NCI-H1694 (cell line): Measurements from ENCODE around the gene OTUB1.

ENCODE experiments used
- DNase-seq: peaks from one replicate; lab custom pipeline; 2025; lab: John Stamatoyannopoulos, UW

Gene OTUB1

DNA sequence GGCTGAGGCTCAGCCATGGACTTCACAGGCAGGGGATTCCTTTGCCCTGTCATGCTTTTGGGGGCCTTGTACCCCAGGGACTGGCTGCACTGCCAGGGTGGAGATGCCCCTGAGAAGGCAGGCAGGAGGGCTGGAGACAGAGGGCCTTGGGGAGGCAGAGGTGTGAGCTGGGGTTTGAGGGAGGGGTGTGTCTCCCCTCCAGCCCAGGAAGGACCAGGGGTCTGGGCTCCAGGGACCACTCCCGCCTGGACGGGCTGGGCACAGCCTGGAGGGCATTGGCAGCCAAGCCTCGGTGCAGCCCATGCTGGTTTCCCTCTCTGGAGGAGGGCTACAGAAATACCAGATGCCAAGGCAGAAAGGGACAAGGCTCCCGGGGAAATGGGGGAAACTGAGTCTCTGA lies 19.5 kb downstream of the OTUB1 start:
- DNase-seq: no peak

DNA sequence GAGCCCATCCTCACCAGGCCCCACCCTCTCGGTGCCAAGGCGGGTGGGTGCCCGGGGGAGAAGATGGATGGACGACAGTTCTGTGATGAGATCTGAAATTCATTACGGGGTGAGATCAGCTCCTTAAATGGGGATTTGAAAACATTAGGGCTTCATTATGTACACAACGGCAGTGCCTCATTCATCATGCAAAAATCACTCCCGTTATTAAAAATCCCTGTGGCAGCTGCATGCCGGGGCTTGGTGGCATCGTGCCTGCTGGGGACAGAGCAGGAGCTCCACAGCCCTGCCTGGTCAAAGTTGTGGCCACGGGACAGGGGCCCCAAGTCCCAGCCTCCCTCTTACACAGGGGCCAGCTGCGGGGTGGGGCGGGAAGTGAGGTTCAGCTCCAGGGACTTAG lies 20.2 kb downstream of the OTUB1 start:
- no peak for DNase-seq

DNA sequence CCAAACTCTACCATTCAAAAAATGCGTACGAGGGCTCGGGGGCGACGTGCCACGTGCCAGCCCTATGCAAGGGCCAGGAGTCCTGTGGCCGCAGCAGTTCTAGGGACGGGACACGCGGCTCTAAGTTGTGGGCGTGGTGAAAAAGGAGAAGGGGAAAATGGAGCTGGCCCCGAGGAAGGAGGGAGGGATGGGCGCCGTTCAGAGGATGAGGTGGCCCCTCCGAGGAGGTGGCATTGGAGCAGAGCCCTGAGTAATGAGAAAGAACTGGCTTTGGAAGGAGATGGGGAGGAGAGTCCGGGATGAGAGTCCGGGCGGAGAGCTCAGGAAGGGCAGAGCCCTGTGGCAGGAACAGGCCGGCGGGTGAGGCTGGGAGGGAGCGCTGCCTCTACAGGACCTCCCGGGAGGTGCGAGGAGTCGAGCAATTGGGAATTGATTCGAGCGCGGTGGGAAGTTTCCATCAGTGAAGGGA lies 21.0 kb downstream of the OTUB1 start:
- DNase-seq: no peak

DNA sequence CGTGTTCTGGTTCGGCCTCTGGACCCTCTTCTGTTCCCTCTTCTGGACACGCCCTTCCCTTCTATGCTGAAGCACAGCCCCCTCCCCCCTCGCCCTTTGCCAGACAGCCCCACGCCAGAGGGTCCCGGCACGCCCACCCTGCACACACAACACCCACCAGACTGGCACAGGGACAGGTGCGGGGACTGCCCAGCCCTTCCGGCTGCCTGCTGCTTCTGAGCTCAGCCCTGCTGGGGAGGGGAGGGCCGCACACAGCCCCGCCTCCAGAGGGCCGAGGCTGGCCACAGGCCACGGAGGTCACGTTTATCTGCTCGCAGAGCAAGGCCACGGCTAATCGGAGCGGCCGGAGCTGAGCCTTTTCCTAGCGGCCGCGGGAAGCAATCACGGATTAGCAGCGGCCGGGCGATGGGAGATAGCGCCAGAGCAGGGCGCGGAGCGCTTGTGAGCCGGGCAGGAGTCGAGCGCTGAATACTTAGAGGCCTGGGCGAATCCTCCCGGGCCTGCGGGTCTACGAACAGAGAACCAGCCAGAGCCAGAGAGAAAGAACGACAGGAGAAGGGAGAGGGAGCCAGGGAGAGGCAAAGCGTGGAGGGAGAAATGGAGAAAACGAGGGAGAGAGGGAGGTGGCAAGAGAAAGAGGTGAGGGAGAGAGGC lies 21.5 kb downstream of the OTUB1 start:
- DNase-seq: no peak

DNA sequence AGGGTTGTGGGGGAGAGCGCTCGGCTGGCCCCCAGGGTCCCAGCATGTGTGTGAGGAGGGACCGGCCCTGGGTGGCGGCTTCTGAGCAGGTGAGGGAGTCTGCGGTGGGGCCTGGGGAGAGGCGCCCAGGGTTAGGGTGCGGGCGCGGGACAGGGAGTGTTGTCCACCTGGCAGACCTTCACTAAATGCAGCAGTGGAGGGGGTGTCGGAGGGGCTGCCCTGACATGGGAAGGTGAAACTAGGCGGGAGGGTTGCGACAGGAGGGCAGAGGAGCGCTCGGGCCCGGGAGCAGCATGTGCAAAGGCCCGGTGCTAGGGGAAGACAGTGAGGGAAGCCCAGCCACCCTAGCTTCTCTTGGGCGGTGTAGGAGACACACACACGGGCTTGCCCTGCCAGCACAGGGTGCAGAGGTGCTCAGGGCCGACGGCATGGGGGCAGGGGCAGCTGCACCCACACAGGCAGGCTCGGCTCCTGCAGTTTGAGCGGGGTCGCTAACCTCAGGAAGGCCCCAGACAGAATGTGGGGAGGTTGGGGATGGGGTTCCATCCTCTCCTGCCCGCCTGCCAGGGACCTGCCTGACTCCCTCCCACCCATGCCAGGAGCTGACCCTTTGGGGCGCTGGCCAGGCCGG lies 22.2 kb downstream of the OTUB1 start:
- no peak for DNase-seq

DNA sequence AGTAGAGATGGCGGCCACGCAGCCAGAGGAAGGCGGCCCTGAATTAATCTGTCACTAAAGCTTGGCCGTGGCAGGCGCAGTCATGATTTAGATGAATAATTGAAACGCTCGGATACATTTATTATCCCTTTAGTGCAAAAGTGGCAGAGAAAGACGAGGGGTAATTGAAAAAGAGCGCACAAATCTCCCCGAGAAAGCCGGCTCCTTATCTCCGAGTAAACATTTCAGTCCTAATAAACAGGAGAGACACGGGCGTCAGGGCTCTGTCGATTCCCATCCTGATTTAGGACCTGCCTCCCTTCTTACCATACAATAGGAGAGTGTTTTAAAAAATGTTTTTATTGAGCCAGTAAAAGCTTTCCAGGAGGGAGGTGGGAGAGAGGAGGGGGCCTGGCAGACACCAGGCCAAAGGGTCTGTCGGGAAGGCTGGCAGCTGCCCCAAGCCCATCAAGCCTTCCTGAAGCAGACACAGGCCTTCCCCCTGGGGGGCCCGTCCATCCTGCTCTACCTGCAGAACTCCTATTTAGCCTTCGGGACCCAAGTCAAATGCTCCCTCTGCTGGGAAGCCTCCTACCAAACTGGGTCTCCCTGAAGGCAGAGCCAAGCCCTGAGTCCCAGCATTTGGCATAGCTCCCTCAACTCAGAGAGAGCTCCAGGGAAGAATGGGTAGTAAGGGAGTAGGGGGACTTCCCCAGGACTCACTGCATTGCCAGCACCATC lies 22.8 kb downstream of the OTUB1 start:
- no peak for DNase-seq

DNA sequence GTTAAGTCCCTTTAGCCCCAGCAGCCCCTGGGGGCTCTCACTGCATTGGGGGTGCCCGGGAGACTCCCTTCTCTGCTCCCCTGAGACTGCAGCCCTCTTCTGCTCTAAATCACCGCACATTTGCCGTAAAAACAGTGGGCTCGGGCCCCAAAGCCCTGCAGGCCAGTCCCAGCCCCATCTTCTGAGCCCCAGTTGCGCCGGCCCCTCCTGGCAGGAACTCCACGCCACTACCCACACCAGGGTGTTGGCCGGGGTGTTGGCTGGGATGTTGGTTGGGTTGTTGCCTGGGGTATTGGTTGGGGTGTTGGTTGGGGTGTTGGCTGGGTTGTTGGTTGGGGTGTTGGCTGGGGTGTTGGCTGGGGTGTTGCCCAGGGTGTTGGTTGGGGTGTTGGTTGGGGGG lies 23.5 kb downstream of the OTUB1 start:
- DNase-seq: no peak

DNA sequence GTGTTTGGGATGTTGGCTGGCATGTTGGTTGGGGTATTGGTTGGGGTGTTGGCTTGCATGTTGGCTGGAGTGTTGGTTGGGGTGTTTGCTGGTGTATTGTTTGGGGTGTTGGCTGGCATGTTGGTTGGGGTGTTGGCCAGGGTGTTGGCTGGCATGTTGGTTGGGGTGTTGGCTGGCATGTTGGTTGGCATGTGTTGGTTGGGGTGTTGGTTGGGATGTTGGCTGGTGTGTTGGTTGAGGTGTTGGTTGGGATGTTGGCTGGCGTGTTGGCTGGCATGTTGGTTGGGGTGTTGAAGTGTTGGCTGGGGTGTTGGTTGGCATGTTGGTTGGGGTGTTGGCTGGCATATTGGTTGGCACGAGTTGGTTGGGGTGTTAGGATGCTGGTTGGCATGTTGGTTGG lies 24.5 kb downstream of the OTUB1 start:
- DNase-seq: no peak

DNA sequence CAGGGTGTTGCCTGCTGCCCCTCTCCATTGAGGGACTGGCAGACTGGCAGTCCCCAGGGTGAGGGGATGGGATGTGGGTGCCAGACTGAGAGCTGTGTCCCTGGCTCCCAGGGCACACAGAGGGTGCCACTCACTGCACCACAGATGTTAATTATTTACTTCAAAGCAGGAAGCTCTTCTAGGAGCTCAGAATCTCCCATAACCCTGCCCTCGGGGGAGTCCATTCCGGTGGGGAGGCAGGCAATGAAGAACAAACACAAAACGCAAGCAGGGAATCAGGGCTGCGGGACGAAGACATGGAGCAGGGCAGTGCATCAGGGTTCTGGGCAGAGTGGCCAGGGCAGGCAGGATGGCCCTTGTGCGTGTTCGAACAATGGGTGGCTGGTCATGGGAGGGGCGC lies 25.1 kb downstream of the OTUB1 start:
- DNase-seq: no peak

DNA sequence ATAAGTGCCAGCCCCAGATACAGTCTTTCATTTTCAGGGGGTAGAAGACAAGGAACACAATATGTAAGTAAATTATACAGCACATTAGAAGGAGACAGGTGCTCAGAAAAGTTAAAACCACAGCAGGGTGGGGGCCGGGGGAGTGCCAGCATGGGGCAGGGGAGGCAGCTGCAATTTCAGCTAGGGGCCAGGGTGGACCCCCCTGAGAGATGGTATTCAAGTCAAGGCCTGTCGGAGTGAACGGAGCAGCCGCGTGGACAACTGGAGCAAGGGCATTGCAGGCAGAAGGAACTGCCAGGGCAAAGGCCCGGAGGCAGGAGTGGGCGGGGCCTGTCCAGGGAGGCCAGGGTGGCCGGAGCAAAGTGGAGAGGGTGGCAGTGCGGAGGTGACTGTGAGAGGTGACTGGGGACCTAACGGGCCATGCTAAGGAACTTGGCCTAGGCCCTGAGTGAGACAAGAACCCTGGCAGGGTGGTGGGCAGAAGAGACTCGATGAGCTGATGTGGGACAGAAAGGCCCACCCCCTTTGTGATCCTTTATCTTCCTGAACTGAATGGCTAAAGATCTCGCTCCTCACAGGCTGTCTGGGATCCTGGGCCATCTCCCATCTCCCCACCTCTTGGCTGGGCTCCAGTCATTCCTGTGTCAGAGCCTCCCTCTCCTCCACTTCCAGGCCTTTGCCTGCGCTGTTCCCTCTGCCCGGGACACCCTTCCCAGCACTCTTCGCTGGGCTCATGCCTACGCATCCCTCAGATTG lies 27.1 kb downstream of the OTUB1 start:
- no peak for DNase-seq

DNA sequence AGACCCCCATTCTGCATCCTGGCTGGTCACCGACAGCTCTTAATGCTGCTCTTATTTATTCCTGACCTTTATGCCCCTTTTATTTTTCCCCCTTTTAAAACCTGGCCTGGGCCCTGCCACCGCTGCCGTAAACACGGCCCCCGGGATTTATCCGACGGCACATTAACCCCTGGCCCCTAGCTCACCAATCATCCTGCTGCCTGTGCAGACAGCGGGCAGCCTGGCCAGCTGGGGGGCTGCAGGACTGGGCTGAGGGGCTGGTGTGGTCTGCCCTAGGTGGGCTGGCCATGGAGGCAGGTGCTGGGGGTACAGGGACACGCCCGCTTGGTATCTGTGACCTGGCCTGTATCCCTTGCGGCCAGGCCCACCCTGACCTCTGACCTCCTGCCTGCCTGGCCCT lies 28.1 kb downstream of the OTUB1 start:
- DNase-seq: no peak

DNA sequence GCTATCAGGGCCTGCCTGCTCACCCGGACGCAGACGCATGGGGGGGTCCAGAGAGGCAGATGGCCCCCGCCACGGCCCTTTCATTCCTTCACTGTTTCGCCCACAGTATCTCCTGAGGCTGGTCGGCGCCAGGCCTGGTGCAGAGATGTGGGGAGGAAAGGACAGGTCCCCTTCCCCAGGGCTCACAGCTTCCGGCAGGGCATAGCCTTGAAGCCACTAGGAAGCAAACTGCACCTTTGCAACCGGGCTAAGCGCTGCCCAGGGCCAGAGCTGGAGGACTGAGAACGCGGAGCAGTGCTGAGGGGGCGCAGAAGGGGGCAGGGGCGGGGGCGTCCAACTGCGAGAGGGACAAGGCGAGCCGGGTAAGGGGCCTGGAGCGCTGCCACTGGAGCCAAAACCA lies 29.3 kb downstream of the OTUB1 start:
- no peak for DNase-seq

DNA sequence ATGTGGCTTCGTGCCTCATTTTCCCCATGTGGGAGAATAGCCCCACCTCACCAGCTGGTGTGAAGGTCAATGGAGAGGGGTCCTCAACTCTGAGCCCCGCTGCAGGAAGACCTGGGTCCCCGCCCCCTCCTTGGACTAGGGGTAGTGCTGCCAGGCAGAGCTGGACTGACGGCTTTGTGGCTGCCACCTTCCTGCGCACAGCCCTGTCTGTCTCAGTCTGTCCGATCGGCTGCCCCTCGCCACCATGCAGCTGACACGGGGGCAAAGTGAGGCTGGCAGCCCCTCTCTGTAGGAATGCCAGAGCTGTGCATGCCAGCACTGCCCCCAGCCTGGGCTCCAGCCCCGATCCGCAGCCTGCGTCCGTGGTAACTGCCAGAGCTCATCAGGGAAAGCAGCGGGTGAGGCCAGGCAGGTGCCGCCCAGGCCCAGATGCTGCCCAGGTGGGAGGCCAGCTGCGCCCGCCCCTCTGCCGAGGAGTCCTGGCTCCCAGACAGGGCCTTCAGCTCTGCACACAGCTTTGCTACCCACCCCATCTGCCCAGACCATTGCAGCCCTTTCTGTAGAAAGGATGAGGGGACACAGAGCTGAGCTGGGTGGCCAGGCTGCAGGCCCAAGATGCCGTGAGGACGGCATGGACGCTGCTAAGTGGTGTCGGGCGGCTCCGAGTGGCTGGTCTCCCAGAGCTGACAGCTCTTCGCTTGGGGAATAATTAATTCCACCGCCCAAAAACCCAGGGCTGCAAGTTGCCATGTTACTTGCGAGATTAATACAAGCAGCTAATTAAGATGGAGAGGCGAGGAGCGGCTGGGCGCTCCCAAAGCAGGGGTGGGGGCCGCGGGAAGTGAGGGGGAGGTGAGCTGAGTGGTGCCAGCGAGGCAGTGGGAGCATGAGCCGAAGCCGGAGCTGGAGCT lies 30.0 kb downstream of the OTUB1 start:
- no peak for DNase-seq

DNA sequence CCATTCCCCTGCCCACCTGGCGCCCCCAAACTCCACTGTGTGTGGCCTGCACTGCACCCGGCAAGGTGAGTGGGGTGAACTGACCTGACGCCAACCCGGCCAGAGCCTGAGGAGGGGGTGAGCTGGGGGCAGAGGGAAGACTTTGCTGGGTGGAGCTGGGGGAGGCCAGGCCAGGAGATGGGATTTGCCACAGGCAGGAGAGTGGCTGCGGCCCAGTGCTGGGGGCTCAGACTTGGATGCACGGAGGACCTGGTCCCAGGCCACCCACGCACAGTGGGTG lies 31.6 kb downstream of the OTUB1 start:
- no peak for DNase-seq

DNA sequence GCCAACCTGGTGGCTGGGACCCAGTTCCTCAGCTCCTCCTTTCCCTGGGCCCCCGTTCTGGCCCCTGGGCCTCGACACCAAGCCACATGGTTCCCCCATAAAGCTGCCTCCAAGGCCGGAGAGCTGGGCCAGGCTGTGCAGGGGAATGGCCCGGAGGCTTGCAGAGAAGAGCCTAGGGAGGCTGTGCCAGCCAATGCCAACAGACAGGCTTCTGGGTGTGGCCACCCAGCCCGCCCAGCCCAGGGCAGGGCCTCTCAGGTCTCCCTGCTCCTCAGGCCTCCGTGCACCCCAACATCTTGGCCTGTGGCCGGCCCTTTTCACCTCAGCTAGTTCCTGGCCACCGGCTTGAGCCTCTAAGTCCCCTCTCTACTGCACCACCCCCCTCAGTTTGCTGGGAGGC lies 32.1 kb downstream of the OTUB1 start:
- no peak for DNase-seq

DNA sequence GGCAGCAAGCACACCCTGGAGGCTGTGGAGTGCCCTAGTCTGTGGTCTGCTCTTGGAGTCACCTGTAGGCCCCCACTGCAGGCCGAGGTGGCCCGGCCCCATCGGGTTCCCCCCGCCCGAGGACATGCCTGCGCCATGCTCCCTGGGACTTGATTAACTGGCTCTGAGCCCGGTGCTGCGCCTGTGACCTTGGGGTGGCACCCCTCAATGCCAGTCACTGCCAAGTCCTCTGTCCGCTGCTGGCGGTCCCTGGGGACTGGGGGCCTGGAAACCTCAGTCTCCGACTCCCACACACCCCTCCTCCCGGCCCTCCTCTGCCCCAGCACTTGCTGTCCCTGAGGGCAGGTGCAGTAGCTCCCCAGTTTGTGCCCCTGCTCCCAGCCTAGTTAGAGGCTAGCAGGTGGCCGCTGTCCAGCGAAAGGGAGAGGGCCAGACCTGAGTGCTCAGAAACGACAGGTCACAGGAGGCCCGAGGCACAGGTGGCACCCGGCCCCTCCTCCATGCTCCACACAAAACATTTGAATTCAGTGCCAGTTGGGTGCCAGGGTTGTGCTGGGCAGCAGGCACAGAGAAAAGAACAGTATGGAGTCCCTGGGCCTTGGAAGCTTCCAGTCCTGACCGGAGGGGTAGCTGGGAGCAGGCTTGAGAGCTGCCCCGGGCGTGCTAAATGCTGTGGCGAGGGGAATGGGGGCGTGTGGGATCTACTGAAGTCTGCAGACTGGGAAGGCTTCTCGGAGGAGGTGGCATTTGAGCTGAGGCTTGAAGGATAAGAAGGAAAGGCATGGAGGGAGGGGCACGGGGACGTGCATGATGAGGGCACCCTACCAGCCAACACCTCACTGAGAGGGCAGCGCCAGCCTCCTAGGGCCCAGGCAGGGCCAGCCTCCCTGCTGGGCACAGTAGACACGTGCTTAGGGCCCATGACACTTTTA lies 33.1 kb downstream of the OTUB1 start:
- DNase-seq: no peak

DNA sequence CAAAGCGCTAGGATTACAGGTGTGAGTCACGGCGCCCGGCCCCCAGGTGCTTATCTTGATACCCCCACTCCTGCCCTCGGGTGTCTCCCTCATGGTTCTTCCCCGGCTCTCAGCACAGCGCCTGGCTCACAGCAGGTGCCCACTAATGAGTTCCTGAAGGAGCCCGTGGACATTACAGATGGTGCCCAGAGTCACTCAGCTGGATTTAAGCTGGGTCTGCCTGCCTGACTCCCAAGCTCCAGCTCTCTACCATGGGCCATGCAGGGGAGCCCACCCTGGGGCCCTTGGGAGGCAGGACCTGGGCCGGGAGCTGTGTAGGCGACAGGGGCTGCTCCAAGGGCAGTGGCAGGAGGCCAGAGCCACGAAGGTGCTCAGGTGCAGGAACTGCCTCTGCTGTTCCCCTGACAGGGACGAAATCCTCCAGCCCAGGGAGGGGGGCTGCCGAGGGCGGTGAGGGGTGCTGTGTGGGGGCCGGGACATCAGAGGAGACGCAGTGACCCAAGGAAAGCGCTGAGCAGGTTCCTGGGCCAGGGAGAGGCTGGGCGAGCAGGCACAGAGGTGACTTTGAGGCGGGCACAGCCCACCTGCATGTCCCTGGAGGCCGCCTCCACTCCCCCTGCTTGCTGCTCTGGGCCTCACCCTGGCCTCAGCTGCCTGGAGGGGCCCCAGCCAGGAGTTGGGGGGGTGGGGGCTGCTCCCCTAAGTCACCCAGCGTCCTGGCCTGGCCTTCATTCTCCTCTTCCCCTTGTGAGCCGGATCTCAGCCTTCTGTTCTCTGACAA lies 34.9 kb downstream of the OTUB1 start:
- no peak for DNase-seq

DNA sequence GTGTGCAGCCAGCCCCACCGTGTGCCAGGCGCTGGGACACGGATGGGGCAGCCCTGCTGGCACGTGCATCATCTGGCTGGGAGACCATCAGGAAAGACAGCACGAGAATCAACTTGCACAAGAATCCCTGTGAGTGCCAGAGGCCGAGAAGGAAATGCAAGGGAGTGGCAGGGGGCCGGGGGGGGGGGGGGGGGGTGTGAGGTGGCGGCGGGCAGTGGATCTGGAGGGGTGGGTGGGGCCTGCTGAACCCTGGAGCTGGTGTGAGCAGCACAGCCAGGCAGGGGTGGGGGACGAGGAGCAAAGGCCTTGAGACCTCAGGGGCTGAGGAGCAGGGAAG lies 35.5 kb downstream of the OTUB1 start:
- DNase-seq: no peak

DNA sequence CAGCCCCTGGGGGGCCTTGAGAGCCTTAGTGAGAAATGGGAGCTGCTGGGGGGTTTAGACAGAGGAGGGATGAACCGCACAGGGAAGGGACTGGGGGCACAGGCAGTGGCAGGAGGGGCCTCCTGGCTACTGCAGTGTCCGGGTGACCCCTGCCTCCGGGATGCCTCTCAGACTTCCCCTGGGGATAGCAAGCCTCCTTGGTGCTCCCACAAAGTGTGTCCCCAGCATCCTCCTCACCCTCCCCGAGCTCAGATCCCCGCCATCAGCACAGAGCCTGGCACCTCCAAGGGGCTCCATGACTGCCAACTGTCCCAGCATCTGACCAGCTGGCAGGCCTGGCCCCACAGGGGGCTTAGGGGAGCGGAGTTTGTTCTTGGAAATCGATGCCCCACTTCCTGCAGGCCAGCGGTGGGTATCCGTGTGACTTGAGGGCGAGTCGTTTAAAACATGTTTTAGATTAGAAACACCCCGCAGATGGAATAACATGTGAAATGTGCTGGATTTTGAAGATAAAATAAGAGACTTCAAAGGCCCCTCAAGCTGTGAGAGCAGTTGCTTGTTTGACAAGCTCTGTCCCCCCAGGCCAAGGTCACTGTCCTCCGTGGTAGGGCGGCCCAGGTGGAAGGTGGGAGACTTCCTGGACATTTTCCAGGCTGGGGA lies 36.0 kb downstream of the OTUB1 start:
- no peak for DNase-seq
